Natural killer cell treated with Interleukin-12 subunit alpha and Interleukin-12 subunit beta and Interleukin-15 and Interleukin-18, amount 100 ng/mL, for 72 hours (primary cell): Measurements from ENCODE around the gene TOX3. TPM values are rescaled to one million over a fixed set of nuclear protein-coding genes. Genes with fewer than 3 reads are reported as not detected.

Experiments
- ATAC-seq, 2 donors: fragments of 150-1000 bp; cut with Tn5 transposase in 1 of 2; sonication (Bioruptor Pico), chemical (Tn5 transposase) in 1 of 2; 2 replicates each; pipeline ENCODE4 v1.10.0; 2021
- DNase-seq: peaks from one replicate; pipeline ENCODE4 v3.0.0; 2022; ENCODE audit warnings: low spot score
- H3K27ac Mint-ChIP-seq, 2 donors: 1 replicate in 1 of 2; 2 replicates in 1 of 2; pipeline ENCODE4 v1.8.0; 2022; ENCODE audit warnings: mixed read lengths in 2 of 2, mild to moderate bottlenecking in 1 of 2, moderate library complexity in 1 of 2
- H3K27me3 Mint-ChIP-seq, 2 donors: 1 replicate in 1 of 2; 2 replicates in 1 of 2; pipeline ENCODE4 v1.8.0; 2022; ENCODE audit warnings: mixed read lengths in 2 of 2
- H3K36me3 Mint-ChIP-seq: one replicate; pipeline ENCODE4 v1.8.0; 2022; ENCODE audit warnings: mixed read lengths
- H3K4me1 Mint-ChIP-seq, 2 donors: 1 replicate in 1 of 2; 2 replicates in 1 of 2; pipeline ENCODE4 v1.8.0; 2022; ENCODE audit warnings: low read depth in 2 of 2, mixed read lengths in 2 of 2, mild to moderate bottlenecking in 1 of 2
- H3K4me3 Mint-ChIP-seq: one replicate; pipeline ENCODE4 v1.8.0; 2022; ENCODE audit warnings: mixed read lengths
- H3K9me3 Mint-ChIP-seq: 2 replicates; pipeline ENCODE4 v1.8.0; 2022; ENCODE audit warnings: mixed read lengths
- total RNA-seq, 2 donors: library from RNA; stranded (reverse); gene quantifications; one replicate each; pipeline ENCODE4 v1.2.3, GENCODE V29; 2022

Gene TOX3
- total RNA-seq, 2 donors from 2014 or later = not detected

GRCh38 chr16:52422307-52422706 is 124.6 kb downstream of the TOX3 start:
- Mint-ChIP-seq H3K4me1 (no peaks in the 10 kb centered on the region), H3K4me3 (no peak overlapping the region), H3K27ac (no peak overlapping the region), H3K36me3 (no peaks in the 10 kb centered on the region), H3K27me3 (no peaks in the 10 kb centered on the region), H3K9me3 (peaks cover 20% of the 10 kb centered on the region)
- ATAC-seq (no peak), DNase-seq (no peak)

GRCh38 chr16:52418201-52418600 is 128.7 kb downstream of the TOX3 start:
- H3K9me3 Mint-ChIP-seq = peaks cover 15% of the 10 kb centered on the region
- no peaks in the 10 kb centered on the region for H3K36me3 Mint-ChIP-seq
- no peak overlapping the region for H3K4me3 Mint-ChIP-seq
- H3K27ac Mint-ChIP-seq = no peak overlapping the region
- ATAC-seq (no peak), DNase-seq (no peak)
- H3K27me3 Mint-ChIP-seq = no peaks in the 10 kb centered on the region
- H3K4me1 Mint-ChIP-seq = no peaks in the 10 kb centered on the region

- ATAC-seq (no peak), DNase-seq (no peak)
- Mint-ChIP-seq H3K4me3 (no peak overlapping the region), H3K27me3 (no peaks in the 10 kb centered on the region), H3K36me3 (no peaks in the 10 kb centered on the region), H3K9me3 (peaks cover 13% of the 10 kb centered on the region), H3K27ac (no peak overlapping the region), H3K4me1 (no peaks in the 10 kb centered on the region)
Observed at GRCh38 chr16:52416888-52417287, 130.1 kb downstream of the TOX3 start.

GRCh38 chr16:52411011-52411410 is 135.9 kb downstream of the TOX3 start:
- no peaks in the 10 kb centered on the region for H3K4me1 Mint-ChIP-seq
- peaks cover 6% of the 10 kb centered on the region for H3K9me3 Mint-ChIP-seq
- H3K36me3 Mint-ChIP-seq = no peaks in the 10 kb centered on the region
- H3K27ac Mint-ChIP-seq = no peak overlapping the region
- no peak for DNase-seq
- H3K4me3 Mint-ChIP-seq = no peak overlapping the region
- no peaks in the 10 kb centered on the region for H3K27me3 Mint-ChIP-seq
- no peak for ATAC-seq

DNA sequence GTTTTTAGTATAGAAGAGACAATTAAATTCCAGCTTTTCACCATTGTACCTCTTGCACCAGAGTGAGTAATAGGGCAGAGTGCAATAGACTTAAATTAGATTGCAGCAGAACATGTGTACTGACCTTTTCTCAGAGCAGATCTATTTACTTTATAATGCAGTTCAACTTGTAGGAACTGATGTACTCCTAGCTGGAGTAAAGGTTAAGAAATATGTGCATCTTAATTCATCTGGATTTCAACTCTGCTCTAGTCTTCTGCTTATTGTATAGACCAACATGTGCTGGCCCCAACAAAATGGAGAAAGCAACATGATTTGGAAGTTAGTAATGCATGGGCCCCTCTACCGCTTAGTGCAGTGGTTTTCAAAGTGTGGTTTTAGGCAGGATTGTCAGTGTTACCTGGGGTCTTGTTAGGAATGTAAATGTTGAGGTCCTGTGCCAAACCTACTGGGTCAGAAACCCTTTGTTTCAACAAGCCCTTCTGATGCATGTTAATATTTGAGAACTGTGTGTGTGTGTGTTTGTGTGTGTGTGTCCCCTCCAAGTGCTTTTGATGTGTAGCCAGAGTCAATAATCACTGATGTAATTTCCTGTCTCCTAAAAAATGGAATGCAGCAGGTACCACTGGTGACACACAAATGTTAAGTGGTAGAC is 138.6 kb downstream of the TOX3 start:
- no peak overlapping the region for H3K4me3 Mint-ChIP-seq
- DNase-seq = no peak
- H3K4me1 Mint-ChIP-seq = no peaks in the 10 kb centered on the region
- H3K9me3 Mint-ChIP-seq = peaks cover 10% of the 10 kb centered on the region
- ATAC-seq = no peak
- no peak overlapping the region for H3K27ac Mint-ChIP-seq
- H3K36me3 Mint-ChIP-seq = no peaks in the 10 kb centered on the region
- H3K27me3 Mint-ChIP-seq = no peaks in the 10 kb centered on the region

DNA sequence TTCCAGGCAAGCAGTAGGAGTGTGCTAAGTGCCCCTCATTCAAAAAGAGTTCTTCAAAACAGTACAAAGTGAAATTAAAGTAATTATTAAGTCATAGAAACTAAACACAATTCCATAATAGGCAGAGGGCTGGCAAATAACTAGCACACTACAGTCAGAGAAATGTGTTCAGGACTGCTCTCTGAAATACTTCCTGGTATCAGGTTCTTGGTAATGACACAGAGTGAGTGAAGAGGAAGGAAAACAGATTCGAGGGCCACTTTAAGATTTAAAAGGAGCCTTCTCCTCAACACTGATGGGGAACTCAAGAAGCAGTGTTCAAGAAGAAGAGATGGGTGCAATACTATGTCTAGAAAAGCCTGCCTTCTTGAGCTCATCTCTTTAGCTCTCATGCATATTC is 139.2 kb downstream of the TOX3 start:
- H3K4me1 Mint-ChIP-seq = no peaks in the 10 kb centered on the region
- peaks cover 12% of the 10 kb centered on the region for H3K9me3 Mint-ChIP-seq
- no peak overlapping the region for H3K27ac Mint-ChIP-seq
- H3K4me3 Mint-ChIP-seq = no peak overlapping the region
- no peaks in the 10 kb centered on the region for H3K36me3 Mint-ChIP-seq
- ATAC-seq (no peak), DNase-seq (no peak)
- no peaks in the 10 kb centered on the region for H3K27me3 Mint-ChIP-seq

- no peaks in the 10 kb centered on the region for H3K36me3 Mint-ChIP-seq
- ATAC-seq (no peak), DNase-seq (no peak)
- no peaks in the 10 kb centered on the region for H3K4me1 Mint-ChIP-seq
- H3K9me3 Mint-ChIP-seq = peaks cover 12% of the 10 kb centered on the region
- no peak overlapping the region for H3K27ac Mint-ChIP-seq
- no peak overlapping the region for H3K4me3 Mint-ChIP-seq
- H3K27me3 Mint-ChIP-seq = no peaks in the 10 kb centered on the region
Observed at GRCh38 chr16:52405441-52405840, 141.5 kb downstream of the TOX3 start.

- H3K27ac Mint-ChIP-seq = no peak overlapping the region
- no peaks in the 10 kb centered on the region for H3K4me1 Mint-ChIP-seq
- H3K9me3 Mint-ChIP-seq = peaks cover 12% of the 10 kb centered on the region
- H3K4me3 Mint-ChIP-seq = no peak overlapping the region
- DNase-seq (no peak), ATAC-seq (no peak)
- no peaks in the 10 kb centered on the region for H3K27me3 Mint-ChIP-seq
- H3K36me3 Mint-ChIP-seq = no peaks in the 10 kb centered on the region
Observed at GRCh38 chr16:52404546-52404945, 142.4 kb downstream of the TOX3 start.

DNA sequence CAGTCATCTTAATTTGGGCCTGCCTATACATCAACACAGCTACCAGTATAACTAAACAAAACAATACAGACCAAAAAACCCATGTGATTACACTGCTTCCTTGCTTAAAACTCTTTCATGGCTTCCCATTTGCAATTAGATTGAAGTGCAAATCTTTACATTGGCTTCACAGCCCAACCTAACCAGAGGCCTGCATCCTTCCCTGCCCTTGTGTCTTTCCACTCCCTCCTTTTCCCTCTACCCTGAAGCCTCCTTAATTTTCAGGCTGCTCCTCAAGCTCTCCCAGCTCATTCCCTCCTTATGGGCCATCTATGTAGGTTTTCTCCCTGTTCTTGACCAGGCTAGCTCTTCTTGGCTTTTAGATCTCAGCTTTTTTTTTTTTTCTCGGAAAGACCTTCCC is 147.8 kb downstream of the TOX3 start:
- H3K36me3 Mint-ChIP-seq = no peaks in the 10 kb centered on the region
- ATAC-seq (no peak), DNase-seq (no peak)
- no peaks in the 10 kb centered on the region for H3K4me1 Mint-ChIP-seq
- peaks cover 17% of the 10 kb centered on the region for H3K9me3 Mint-ChIP-seq
- H3K27me3 Mint-ChIP-seq = no peaks in the 10 kb centered on the region
- no peak overlapping the region for H3K27ac Mint-ChIP-seq
- H3K4me3 Mint-ChIP-seq = no peak overlapping the region

DNA sequence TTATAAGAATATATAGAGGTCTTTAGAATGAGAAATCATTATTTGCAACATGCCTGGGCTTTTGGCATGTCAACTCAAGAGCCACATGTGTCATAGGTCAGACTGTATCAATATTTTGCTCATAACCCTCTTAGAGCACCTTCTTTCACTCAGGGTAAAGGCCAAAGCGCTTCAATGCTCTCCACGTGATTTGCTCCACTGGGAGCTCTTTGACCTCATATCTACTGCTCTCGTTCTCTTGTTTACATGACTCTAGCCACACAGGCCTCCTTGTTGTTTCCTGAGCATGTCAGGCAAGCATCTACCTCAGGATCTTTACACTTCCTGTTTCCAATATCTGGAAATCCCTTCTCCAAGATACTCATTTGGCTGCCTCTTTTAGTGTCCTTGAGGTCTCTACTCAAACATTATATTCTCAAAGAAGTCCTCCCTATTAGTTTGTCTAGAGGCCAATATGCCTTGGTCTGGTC is 148.4 kb downstream of the TOX3 start:
- DNase-seq (no peak), ATAC-seq (no peak)
- Mint-ChIP-seq H3K4me1 (no peaks in the 10 kb centered on the region), H3K27me3 (no peaks in the 10 kb centered on the region), H3K27ac (no peak overlapping the region), H3K9me3 (peaks cover 17% of the 10 kb centered on the region), H3K4me3 (no peak overlapping the region), H3K36me3 (no peaks in the 10 kb centered on the region)

DNA sequence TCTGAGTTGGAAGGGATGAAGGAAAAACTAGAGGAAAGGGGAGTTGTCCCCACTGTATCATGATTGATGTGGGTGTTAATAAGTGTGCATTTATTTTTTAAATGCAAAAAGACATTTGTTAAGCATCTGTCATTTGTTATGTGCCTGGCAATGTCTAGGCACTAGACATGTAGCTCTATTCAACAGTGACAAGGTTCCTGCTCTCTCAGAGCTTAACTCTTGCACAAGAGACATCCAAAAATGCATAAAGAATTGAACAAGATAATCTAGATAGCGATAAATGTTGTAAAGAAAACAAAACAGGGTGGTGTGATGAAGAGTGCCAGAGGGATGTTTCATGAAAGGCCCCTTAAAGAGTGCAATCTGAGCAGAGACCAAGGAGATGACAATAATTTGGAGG is 148.9 kb downstream of the TOX3 start:
- Mint-ChIP-seq H3K9me3 (peaks cover 13% of the 10 kb centered on the region), H3K27me3 (no peaks in the 10 kb centered on the region), H3K36me3 (no peaks in the 10 kb centered on the region), H3K4me1 (no peaks in the 10 kb centered on the region), H3K27ac (no peak overlapping the region), H3K4me3 (no peak overlapping the region)
- DNase-seq (no peak), ATAC-seq (no peak)

DNA sequence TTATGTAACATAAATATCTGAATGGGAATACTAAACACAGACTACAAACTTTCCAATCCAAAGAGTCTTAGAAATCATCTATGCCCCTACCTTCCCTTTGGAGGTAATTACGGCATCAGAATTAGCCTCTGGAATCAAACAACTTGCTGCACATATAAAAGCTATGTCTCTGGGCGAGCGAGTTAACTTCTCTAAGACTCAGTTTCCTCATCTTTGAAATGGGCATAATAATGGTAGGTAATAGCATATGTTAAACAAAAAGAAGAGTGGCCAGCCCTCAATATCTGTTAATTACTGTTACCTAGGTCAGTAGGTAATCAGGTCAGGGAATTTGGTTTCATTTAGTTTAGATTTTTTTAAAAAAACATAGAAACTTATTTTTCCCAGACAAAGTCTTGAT is 153.5 kb downstream of the TOX3 start:
- Mint-ChIP-seq H3K9me3 (peaks cover 19% of the 10 kb centered on the region), H3K4me1 (no peaks in the 10 kb centered on the region), H3K4me3 (no peak overlapping the region), H3K36me3 (no peaks in the 10 kb centered on the region), H3K27me3 (no peaks in the 10 kb centered on the region), H3K27ac (no peak overlapping the region)
- ATAC-seq (no peak), DNase-seq (no peak)

DNA sequence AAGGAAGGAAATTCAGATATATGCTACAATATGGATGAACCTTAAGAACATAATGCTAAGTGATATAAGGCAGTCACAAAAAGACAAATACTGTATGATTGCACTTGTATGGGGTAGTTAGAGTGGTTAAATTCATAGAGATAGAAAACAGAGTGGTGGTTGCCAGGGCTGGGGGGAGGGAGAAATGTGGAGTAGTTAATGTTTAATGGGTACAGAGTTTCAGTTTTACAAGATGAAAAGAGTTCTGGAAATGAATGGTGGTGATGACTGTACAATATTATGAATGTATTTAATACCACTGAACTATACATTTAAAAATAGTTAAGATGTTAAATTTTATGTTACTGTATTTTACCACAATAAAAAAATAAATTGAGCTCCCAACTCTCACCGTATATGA is 157.9 kb downstream of the TOX3 start:
- no peak overlapping the region for H3K27ac Mint-ChIP-seq
- no peaks in the 10 kb centered on the region for H3K27me3 Mint-ChIP-seq
- no peak for ATAC-seq
- no peaks in the 10 kb centered on the region for H3K36me3 Mint-ChIP-seq
- H3K4me3 Mint-ChIP-seq = no peak overlapping the region
- DNase-seq = no peak
- peaks cover 16% of the 10 kb centered on the region for H3K9me3 Mint-ChIP-seq
- no peaks in the 10 kb centered on the region for H3K4me1 Mint-ChIP-seq
